ENCODE measurements around the gene ABCC8.

Gene ABCC8

DNA sequence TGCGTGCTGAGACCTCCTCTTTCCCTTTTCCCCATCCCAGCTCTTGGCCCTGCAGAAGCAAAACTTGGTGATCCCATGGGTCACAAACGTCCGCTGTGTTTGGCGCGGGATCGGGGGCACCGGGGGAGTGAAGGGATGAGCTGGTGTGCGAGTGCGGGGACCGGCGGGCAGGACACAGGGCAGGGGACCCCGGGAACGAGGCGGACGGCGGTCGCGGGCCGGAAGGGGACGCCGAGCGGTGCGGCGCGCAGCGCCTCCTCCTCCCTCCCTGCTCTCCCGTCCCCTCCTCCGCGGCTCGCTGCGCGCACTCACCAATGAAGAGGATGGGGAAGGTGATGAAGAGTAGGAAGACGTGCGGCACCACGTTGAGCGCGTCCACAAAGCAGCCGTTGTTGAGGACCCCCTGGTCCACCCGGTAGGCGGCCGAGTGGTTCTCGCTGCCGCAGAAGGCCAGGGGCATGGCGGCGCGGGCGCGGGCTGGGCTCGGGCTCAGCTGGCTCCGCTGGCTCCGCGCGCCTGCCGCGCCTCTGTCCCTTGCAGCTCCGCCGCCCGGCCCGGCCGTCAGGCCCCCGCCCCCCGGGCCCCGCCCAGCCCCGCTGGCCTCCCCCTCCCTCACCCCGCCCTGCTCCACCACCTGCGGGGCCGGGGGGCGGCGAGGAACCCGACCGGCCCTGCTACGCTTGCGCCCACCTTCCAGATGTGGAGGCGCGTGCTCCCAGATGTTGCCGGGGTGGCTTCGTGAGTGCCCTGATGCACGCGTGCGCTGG lies at the start of gene ABCC8:
TSS of gene ABCC8 (minus strand) at position 529 of the 767 bp plus-strand sequence. CDS start at position 460, 69 bp downstream.
- no peak for TF ChIP-seq CTCF (IDR thresholded peaks at IDR 0.05; ENCODE audit: control insufficient read depth, insufficient read depth, low read depth, low read length, missing control alignments)
- no peak for DNase-seq (ENCODE audit: low read depth)
- H3K4me3 ChIP-seq (ENCODE audit: control insufficient read depth, low read depth, low read length), result no peak within 1 kb of the TSS

DNA sequence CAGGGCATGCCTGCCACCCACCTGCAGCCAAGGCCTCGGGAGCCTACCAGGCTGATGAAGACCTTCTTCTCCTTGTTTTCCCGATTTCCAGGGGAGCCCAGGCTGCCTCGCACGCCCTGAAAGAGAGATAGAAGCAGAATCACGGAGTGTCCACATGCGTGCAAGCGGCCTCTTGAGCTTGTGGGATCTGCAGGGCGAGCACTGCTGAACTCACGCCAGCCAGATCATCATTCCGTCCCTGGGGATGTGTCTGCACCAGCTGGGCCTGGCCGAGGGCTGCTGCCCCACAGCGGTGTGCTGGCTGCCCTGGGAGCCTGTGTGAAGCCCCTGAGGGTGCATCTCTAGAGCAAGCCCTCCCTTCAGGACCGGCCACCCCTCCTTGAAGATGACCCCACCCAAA lies 49.7 kb upstream of the ABCC8 start:
- DNase-seq (ENCODE audit: low read depth), result no peak

DNA sequence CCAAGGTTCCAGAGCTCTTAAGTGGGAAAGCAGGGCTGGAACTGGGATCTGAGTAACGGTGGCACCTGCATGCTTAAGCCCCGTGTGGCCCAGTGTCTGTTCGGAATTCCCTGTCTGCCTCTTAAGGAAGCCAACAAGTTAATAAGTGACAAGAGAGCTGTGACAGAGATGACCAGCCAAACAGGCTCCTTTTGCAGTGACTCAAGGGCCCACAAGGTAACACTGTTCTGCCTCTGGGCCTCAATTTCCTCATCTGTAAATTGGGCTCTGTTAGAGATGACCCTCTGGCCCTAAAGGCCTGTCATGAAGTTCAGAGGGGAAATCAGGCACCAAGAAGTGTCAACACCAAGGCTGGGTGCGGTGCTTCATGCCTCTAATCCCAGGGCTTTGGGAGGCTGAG lies 48.9 kb upstream of the ABCC8 start:
- no peak overlapping the region for H3K4me3 ChIP-seq (ENCODE audit: control insufficient read depth, low read depth, low read length)
- DNase-seq (ENCODE audit: low read depth), result no peak
- no peak for TF ChIP-seq CTCF (IDR thresholded peaks at IDR 0.05; ENCODE audit: control insufficient read depth, insufficient read depth, low read depth, low read length, missing control alignments)

More for the DNA sequence above, 49.7 kb upstream of the ABCC8 start:
- no peak for TF ChIP-seq CTCF (IDR thresholded peaks at IDR 0.05; ENCODE audit: control insufficient read depth, insufficient read depth, low read depth, low read length, missing control alignments)
- no peak overlapping the region for H3K4me3 ChIP-seq (ENCODE audit: control insufficient read depth, low read depth, low read length)

DNA sequence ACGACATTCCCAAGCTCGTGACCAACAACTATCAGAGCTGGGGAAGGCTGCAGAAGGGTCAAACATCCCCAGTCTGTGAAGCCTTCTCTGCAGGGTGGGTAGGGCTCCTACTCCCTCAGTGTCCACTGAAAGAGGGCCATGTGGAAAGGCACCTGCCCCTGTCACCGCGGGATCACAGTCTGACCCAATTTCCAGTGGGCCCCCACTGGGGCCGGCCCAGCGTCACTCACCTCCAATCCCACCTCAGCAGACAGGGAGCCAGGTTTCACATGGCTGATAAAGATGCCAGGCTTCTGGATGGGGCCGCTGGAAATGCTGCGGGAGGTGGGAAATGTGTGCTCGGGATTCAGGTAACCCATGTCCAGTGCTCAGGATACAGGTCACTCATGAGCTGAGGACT lies 47.6 kb upstream of the ABCC8 start:
- no peak for DNase-seq (ENCODE audit: low read depth)
- no peak for TF ChIP-seq CTCF (IDR thresholded peaks at IDR 0.05; ENCODE audit: control insufficient read depth, insufficient read depth, low read depth, low read length, missing control alignments)
- H3K4me3 ChIP-seq (ENCODE audit: control insufficient read depth, low read depth, low read length), result no peak overlapping the region

- TF ChIP-seq CTCF (IDR thresholded peaks at IDR 0.05; ENCODE audit: control insufficient read depth, insufficient read depth, low read depth, low read length, missing control alignments), result no peak
- DNase-seq (ENCODE audit: low read depth), result no peak
- H3K4me3 ChIP-seq (ENCODE audit: control insufficient read depth, low read depth, low read length), result no peak overlapping the region
These were observed 46.0 kb upstream of the ABCC8 start for GRCh38 chr11:17522655-17523054.

DNA sequence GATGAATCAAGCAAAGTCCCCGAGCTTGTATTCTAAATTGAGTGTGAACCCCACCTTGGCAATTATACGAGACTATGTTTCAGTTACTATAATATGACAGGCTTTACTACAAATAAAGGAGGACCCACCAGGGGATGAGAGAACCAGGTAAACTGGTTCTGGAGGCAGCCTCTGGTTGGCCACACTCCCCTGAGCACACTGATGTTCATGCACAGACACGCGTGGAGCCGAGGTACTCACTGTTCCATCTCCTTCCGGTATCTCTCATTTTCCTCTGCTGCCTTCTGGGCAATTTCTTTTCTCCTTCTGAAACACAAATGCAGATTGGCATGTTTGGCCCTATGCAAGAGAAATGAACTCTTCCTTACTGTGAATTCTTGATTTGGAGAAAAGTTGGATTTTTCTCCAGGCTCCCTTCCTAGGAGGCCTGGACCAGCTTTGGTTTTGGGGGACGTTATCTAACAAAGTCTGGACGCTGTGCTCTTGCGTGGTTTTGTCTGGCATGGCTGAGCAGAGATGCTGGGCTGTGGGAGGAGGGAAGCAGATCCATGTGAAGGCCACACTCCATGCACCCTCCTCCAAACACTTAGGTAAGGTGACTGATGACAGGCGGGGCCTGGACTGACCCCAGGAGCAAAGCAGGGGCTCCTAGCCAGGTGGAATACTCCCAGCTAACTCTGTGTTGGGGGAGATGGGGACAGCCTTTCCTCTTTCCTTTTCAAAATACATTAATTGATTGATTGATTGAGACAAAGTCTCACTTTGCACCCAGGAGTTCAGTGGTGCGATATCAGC lies 44.7 kb upstream of the ABCC8 start:
- DNase-seq (ENCODE audit: low read depth), result no peak

More for the DNA sequence above, 44.7 kb upstream of the ABCC8 start:
- H3K4me3 ChIP-seq (ENCODE audit: control insufficient read depth, low read depth, low read length), result no peak overlapping the region
- TF ChIP-seq CTCF (IDR thresholded peaks at IDR 0.05; ENCODE audit: control insufficient read depth, insufficient read depth, low read depth, low read length, missing control alignments), result no peak

Data from AG09309 (cell line).